Omental fat pad (tissue), 4 donors: ENCODE data around the gene GLUL. TPM values are rescaled to one million over a fixed set of nuclear protein-coding genes. Genes with fewer than 3 reads are reported as not detected.

ENCODE experiments used
- ATAC-seq: fragments of 150-250 bp; one replicate; pipeline ENCODE4 v1.9.1; 2016; ENCODE audit warnings: mild to moderate bottlenecking, moderate library complexity; ENCODE audit not compliant: low FRiP score
- DNase-seq: peaks from one replicate; pipeline ENCODE4 v3.0.0-alpha.2; 2019; ENCODE audit warnings: low spot score
- total RNA-seq, 4 donors: library from RNA; depleted of rRNA; stranded (reverse); fragments of >200 nt; gene quantifications; one replicate each; pipeline ENCODE4 v1.1.0, GENCODE V29; 2016
- TF ChIP-seq, protein P1 (sequence below), 3 donors: fragments of 450-650 bp; IDR thresholded peaks; one replicate each; pipeline ENCODE4 v1.5.1; 2016 to 2017; ENCODE audit warnings: antibody characterized with exemption in 3 of 3, mild to moderate bottlenecking in 3 of 3, moderate library complexity in 2 of 3

Gene GLUL
- total RNA-seq, 4 donors from 2014 or later, result 5,022 to 14,857 (median 5,938) TPM

DNA sequence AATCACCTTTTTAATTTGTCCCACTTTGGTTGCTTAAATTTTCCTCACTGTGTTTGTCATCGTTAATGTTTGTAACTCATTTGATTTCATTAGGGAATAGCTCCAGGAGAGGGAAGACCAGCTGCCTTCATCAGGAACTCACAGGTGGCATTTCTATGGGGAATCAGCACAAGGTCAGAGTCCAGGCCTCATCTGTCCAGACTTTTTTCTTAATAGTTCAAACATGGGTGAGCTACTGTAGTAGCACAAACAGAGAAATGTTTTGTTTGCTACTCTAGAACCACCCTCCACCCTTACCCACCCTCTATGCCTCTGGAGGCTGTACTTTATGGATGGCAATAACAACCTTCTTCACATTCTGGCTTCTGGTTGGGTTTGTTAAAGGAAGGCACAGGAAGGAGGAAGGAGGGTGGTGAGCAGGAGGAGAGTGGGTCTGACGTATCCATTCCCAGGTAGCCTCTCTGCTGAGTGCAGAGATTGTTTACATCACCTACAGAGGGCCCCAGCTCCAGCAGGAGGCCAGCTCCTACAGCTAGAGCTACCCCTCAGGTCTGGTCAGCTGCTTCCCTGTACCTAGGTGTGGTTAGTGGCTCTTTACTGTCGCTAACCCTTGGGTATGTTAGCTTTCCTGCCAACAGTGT, 17.0 kb upstream of the GLUL start:
- ATAC-seq (no peak), DNase-seq (no peak)
- TF ChIP-seq, protein P1, sequence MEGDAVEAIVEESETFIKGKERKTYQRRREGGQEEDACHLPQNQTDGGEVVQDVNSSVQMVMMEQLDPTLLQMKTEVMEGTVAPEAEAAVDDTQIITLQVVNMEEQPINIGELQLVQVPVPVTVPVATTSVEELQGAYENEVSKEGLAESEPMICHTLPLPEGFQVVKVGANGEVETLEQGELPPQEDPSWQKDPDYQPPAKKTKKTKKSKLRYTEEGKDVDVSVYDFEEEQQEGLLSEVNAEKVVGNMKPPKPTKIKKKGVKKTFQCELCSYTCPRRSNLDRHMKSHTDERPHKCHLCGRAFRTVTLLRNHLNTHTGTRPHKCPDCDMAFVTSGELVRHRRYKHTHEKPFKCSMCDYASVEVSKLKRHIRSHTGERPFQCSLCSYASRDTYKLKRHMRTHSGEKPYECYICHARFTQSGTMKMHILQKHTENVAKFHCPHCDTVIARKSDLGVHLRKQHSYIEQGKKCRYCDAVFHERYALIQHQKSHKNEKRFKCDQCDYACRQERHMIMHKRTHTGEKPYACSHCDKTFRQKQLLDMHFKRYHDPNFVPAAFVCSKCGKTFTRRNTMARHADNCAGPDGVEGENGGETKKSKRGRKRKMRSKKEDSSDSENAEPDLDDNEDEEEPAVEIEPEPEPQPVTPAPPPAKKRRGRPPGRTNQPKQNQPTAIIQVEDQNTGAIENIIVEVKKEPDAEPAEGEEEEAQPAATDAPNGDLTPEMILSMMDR (IDR thresholded peaks at IDR 0.05), result no peak

DNA sequence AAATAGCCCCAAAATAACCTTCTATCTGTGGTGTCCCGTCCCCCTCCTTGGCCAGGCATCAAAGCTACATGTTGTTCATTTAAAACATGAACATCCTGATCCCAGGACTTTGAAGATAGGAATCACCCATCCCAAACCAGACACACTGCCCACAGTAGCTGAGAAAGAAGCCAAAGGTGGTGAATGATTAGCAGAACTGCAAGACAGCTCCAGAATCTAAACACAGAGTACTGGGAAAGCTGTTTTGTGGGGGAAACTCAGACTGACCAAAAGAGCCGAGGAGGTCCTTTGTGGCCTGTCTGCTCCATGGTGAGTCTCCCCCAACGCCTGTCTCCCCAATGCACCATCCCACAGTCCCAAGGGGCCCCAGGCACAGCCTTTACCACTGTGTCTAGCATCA, 16.1 kb upstream of the GLUL start:
- TF ChIP-seq, protein P1 (IDR thresholded peaks at IDR 0.05), result no peak
- ATAC-seq (no peak), DNase-seq (no peak)

DNA sequence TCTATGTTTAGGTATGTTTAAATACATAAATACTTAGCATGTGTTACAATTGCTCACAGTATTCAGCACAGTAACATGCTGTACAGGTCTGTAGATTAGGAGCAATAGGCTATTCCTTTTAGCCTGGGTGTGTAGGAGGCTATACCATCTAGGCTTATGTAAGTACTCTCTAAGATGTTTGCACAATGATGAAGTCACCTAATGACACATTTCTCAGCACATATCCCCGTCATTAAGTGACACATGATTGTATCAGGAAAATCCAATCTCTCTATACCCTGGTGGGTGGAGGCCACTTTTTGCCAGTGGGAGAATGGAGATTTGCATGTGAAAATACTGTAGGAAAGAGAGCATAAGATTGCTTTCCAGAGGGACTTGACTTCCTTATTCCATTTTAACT, 14.4 kb upstream of the GLUL start:
- ATAC-seq (no peak), DNase-seq (no peak)
- TF ChIP-seq, protein P1 (IDR thresholded peaks at IDR 0.05), result no peak

DNA sequence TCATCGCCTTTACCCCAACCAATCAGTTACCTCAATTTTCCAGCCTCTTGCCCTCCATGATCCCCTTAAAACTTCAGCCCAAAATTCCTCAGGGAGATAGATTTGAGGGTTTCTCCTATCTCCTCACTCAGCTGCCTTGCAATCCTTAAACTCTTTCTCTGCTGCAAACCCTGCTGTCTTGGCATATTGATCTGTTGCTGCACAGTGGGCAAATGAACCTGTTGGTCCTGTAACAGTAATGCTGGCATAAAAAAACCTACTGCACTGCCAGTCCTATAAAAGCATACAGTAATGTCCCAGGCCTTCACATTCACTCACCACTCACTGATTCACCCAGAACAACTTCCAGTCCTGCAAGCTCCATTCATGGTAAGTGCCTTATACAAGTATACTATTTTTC, 14.0 kb upstream of the GLUL start:
- ATAC-seq (no peak), DNase-seq (no peak)
- TF ChIP-seq, protein P1 (IDR thresholded peaks at IDR 0.05), result no peak

DNA sequence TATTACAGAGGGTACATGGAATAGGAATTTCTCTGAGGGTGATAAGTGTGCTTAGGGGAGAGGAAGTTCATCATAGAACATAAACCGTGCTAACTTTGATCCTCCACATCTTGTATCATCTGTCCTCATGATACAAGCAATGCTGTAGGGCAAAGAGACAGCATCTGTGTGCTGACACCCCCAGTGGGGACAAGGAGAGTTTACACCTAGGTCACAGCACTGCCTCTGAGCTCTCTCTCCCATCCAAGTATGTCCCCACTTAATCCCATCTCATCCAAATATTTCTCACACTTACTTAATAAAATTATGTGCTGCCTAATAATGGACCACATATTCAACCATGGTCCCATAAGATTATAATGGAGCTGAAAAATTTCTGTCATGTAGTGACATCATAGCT, 13.2 kb upstream of the GLUL start:
- TF ChIP-seq, protein P1 (IDR thresholded peaks at IDR 0.05), result no peak
- ATAC-seq (no peak), DNase-seq (no peak)

DNA sequence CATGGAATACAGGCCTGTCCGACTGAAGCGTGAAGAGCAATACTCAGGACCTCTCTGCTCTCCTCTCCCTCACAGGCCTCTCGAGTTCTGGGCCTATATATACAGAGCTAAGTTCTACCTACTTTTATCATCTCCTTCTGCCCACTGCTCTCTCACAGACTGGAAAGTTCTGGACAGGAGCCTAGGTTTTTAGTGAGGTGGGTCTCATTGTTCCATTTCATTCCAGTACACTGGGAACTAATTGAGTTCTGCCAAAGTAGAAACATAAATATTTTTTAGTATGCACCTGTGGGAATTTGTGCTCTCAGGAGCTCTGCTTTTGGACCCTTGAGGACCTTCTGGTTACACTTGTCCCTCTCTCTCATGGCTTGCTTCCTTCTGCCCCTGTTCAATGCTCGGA, 9.0 kb upstream of the GLUL start, which contains the start of gene TEDDM1:
Gene TEDDM1, minus strand, starts transcription at position 101 of the 400 bp plus-strand sequence. CDS start 182 bp downstream, outside the sequence.
- DNase-seq, result no peak

More for the DNA sequence above, 9.0 kb upstream of the GLUL start, which contains the start of gene TEDDM1:
- ATAC-seq, result no peak
- TF ChIP-seq, protein P1 (IDR thresholded peaks at IDR 0.05), result no peak
